Adipocyte (in vitro differentiated cells): ENCODE data around the gene GGACT.
A peak's percentile ranks its signal among the peaks of the same experiment; 100 is the strongest.

Experiments
- DNase-seq: peaks from one replicate; pipeline ENCODE4 v3.0.0-alpha.2; 2015; ENCODE audit warnings: low read depth
- H3K27me3 ChIP-seq: replicated peaks from 2 replicates; pipeline ENCODE4 v1.7.0; 2013; ENCODE audit warnings: mild to moderate bottlenecking, low read length, moderate library complexity; ENCODE audit not compliant: control insufficient read depth, insufficient read depth
- H3K36me3 ChIP-seq: 2 replicates; pipeline ENCODE4 v1.7.0; 2013; ENCODE audit warnings: low read length, mild to moderate bottlenecking, moderate library complexity; ENCODE audit not compliant: control insufficient read depth, insufficient read depth, severe bottlenecking
- H3K4me1 ChIP-seq: 2 replicates; pipeline ENCODE4 v1.7.0; 2013; ENCODE audit warnings: mild to moderate bottlenecking, low read length, moderate library complexity; ENCODE audit not compliant: control insufficient read depth, insufficient read depth
- H3K4me3 ChIP-seq: 2 replicates; pipeline ENCODE4 v1.7.0; 2013; ENCODE audit warnings: mild to moderate bottlenecking, low read length, moderate library complexity
- H3K9ac ChIP-seq: 2 replicates; pipeline ENCODE4 v1.7.0; 2013; ENCODE audit warnings: mild to moderate bottlenecking, low read length, moderate library complexity
- H3K9me3 ChIP-seq: 2 replicates; pipeline ENCODE4 v1.7.0; 2013; ENCODE audit warnings: mild to moderate bottlenecking, low read length, moderate library complexity; ENCODE audit not compliant: control insufficient read depth

The GGACT gene

DNA sequence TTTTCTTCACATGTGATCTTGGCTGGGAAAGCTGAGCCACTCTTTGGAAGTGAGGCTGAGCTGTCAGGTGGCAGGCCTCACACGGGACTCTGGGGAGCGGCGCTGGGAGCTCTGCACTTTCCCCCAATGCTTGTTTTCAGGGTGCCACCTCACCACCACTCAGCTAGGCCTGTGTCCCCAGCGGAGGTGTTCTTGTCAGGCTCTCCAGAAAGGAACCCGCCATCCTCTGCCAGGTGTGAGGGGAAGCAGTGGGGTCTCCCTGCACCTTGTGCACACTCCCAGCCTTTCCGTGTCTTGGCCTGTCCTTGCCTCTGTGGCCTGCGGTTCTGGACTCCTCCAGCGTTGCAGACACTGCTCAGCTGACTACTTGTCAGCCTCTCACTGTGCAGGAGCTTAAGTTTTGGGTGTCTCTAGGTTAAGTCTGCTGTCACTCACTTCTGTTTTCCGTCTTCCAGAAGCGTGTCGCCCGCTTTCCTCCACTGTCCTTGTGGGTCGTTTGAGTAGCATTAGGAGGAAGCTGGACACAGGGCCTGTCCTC is 51.9 kb downstream of the GGACT start:
- Histone ChIP-seq H3K4me3 (no peak overlapping the region), H3K9me3 (no peaks in the 10 kb centered on the region), H3K9ac (no peak overlapping the region), H3K36me3 (peaks cover under 1% of the 10 kb centered on the region), H3K27me3 (no peaks in the 10 kb centered on the region), H3K4me1 (peaks cover 6% of the 10 kb centered on the region)
- no peak for DNase-seq

- no peak for DNase-seq
- H3K4me3 ChIP-seq: peak overlapping the region; percentile 29
- H3K36me3 ChIP-seq: peaks cover 10% of the 10 kb centered on the region
- H3K9ac ChIP-seq: no peak overlapping the region
- no peaks in the 10 kb centered on the region for H3K27me3 ChIP-seq
- H3K4me1 ChIP-seq: peaks cover 6% of the 10 kb centered on the region
- no peaks in the 10 kb centered on the region for H3K9me3 ChIP-seq
Observed at GRCh38 chr13:100535426-100536135, 53.0 kb downstream of the GGACT start.

DNA sequence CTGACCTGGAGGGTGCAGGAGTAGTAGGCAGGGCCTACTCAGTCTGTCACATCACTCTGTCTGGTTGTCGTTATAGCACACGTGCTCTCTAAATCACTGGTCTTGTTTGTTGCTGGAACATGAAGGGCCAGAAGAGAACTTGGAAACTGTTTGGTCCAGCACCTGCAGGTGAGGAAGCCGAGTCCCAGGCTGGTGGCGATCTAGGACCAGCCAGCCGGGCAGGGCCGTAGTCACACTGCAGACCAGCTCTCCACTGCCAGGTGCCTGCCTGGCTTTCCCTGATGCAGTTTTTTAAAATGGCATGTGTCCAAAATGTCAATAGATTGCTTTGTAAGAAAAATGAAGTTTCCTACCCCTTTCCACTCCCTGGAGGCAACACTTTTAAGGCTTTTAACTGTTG is 53.7 kb downstream of the GGACT start:
- DNase-seq: no peak
- no peaks in the 10 kb centered on the region for H3K9me3 ChIP-seq
- no peak overlapping the region for H3K9ac ChIP-seq
- no peak overlapping the region for H3K4me3 ChIP-seq
- H3K36me3 ChIP-seq: peaks cover 10% of the 10 kb centered on the region
- peaks cover 6% of the 10 kb centered on the region for H3K4me1 ChIP-seq
- no peaks in the 10 kb centered on the region for H3K27me3 ChIP-seq

DNA sequence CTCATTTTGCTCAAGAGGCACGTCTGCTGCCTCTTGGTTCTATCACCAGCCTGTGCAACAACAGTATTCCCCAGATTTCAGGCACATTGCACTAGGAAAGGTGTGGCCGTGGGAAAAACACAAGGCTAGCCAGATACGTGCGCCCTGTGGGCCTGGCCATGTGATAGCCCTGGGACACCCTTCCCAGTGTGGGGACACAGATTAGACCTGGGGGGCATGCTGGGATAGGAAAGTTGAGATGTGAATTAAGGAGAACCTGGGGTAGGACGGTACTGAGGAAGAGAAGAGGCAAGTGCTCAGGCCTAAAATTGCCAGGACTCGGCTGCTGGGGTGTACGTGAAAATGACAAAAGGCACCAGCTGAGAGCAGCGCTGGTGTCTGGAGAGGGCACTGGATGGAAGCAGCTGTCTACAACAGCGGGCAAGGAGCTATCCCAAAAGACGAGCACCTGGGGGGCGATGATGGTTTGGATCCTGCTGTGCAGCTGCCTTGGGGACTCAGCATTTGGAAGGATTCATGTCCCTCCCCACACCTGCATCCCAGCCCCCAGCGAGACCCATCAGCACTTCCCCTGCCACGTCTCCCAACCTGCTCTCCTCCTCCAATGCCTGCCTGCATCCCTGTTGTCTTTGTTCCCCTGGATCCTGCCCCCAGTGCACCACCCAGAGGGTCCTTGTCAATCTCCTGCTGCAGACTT is 54.3 kb downstream of the GGACT start:
- H3K27me3 ChIP-seq: no peaks in the 10 kb centered on the region
- no peak for DNase-seq
- peaks cover 6% of the 10 kb centered on the region for H3K4me1 ChIP-seq

GRCh38 chr13:100533588-100534041 is 55.0 kb downstream of the GGACT start:
- Histone ChIP-seq H3K9me3 (no peaks in the 10 kb centered on the region), H3K4me1 (peaks cover 6% of the 10 kb centered on the region), H3K4me3 (no peak overlapping the region), H3K36me3 (peaks cover 10% of the 10 kb centered on the region), H3K9ac (no peak overlapping the region), H3K27me3 (no peaks in the 10 kb centered on the region)
- no peak for DNase-seq

More for the DNA sequence above, 54.3 kb downstream of the GGACT start:
- H3K9me3 ChIP-seq: no peaks in the 10 kb centered on the region
- no peak overlapping the region for H3K9ac ChIP-seq
- no peak overlapping the region for H3K4me3 ChIP-seq
- H3K36me3 ChIP-seq: peaks cover 10% of the 10 kb centered on the region

DNA sequence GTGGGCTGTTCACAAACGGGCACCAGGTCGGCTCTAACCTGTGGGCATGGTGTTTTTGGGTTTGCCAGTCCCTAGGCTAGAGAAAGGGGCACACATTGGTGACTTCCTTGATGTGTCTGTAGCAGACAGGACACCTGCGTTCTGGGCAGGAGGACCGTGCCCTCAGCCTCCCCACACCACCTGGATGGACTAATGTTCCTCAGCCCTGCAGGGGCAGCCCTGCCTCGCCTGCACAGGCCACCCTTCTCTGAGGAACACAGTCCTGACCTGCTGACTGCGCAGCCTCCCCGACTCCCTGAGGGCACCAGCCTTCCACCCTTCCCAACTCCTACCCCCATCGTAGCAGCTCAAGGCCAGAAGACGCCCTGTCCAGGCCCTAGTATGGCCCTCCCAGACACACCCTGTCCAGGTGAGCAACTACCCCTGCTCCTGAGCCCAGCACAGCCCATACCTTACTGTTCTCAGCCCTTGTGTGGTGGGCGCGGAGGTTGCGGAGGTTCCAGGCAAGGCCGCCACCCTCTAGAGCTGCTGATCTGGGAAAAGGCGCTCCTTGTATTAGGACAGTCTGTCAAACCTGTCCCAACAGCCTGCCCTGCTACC is 55.7 kb downstream of the GGACT start:
- no peak overlapping the region for H3K4me3 ChIP-seq
- H3K36me3 ChIP-seq: peaks cover 10% of the 10 kb centered on the region
- H3K4me1 ChIP-seq: peaks cover 6% of the 10 kb centered on the region
- no peaks in the 10 kb centered on the region for H3K27me3 ChIP-seq
- H3K9me3 ChIP-seq: no peaks in the 10 kb centered on the region
- no peak overlapping the region for H3K9ac ChIP-seq
- DNase-seq: no peak

GRCh38 chr13:100532090-100532766 is 56.4 kb downstream of the GGACT start:
- H3K9me3 ChIP-seq: no peaks in the 10 kb centered on the region
- peaks cover 14% of the 10 kb centered on the region for H3K36me3 ChIP-seq
- peaks cover 6% of the 10 kb centered on the region for H3K4me1 ChIP-seq
- H3K9ac ChIP-seq: no peak overlapping the region
- no peak for DNase-seq
- no peaks in the 10 kb centered on the region for H3K27me3 ChIP-seq
- no peak overlapping the region for H3K4me3 ChIP-seq

- Histone ChIP-seq H3K4me1 (peaks cover 2% of the 10 kb centered on the region), H3K9ac (no peak overlapping the region), H3K9me3 (no peaks in the 10 kb centered on the region), H3K27me3 (no peaks in the 10 kb centered on the region), H3K36me3 (peaks cover 19% of the 10 kb centered on the region), H3K4me3 (no peak overlapping the region)
- DNase-seq: no peak
Observed at GRCh38 chr13:100530671-100531213, 57.8 kb downstream of the GGACT start.

DNA sequence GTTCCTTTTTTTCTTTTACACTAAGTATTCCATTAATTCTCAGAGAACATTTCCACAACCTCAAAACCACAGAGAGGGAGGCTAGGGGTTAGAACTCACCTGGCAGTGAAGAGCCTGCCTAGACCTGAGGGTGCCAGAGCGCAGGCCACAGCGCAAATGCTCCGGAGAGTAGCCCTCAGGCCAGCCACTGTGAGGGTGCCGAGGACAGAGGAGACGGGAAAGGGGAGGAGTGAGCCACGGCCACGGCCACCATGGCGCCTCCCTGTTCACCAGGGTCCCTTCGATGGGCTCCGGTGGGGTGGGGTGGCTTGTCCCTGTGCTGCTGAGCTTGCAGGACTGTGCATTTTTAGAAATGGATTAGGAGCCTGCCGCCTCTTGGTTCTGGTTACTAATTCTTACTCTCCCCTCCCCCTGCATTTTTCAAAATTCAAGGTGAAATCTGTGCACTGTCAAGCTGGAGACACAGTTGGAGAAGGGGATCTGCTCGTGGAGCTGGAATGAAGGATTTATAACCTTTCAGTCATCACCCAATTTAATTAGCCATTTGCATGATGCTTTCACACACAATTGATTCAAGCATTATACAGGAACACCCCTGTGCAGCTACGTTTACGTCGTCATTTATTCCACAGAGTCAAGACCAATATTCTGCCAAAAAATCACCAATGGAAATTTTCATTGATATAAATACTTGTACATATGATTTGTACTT is 58.8 kb downstream of the GGACT start:
- Histone ChIP-seq H3K27me3 (no peaks in the 10 kb centered on the region), H3K9me3 (no peaks in the 10 kb centered on the region), H3K9ac (no peak overlapping the region), H3K4me3 (no peak overlapping the region), H3K4me1 (no peaks in the 10 kb centered on the region), H3K36me3 (peaks cover 19% of the 10 kb centered on the region)
- DNase-seq: no peak

DNA sequence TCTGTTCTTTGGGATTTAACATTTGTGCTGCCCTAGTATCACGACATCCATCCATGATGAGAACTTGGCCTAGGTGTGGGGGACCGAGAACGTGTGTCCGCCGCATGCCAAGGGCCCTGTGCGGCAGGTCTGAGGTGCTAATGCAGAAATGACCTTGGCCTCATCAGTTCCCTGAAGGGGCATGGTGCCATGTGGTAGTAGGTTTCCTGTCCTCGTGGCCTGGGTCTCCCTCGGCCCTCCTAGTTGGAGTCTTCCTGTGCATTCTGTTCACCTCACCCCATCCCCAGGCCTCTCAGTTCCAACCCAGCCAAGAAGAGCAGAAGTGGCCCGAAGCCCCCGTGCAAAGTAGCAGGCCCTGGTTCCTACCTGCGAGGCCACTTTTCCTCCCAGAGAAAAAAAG is 59.8 kb downstream of the GGACT start:
- Histone ChIP-seq H3K36me3 (peaks cover 19% of the 10 kb centered on the region), H3K9me3 (no peaks in the 10 kb centered on the region), H3K9ac (no peak overlapping the region), H3K27me3 (no peaks in the 10 kb centered on the region), H3K4me3 (no peak overlapping the region), H3K4me1 (no peaks in the 10 kb centered on the region)
- no peak for DNase-seq
